Keratinocyte (primary cell): ENCODE measurements around the gene DNAJB8. TPM values are rescaled to one million over a fixed set of nuclear protein-coding genes. Genes with fewer than 3 reads are reported as not detected.

Source experiments
- DNase-seq: peaks from one replicate; pipeline ENCODE4 v3.0.0-alpha.2; 2011; ENCODE audit warnings: low read depth, missing footprints, low spot score
- FAIRE-seq: peaks from 2 replicates; lab custom pipeline; 2011; peaks lifted over from hg19 to GRCh38; lab: Jason Lieb, UNC
- H2AFZ ChIP-seq: 2 replicates; pipeline ENCODE4 v1.6.0; 2012; ENCODE audit warnings: low read length, control low read depth, inconsistent platforms; ENCODE audit not compliant: control insufficient read depth
- H3K27ac ChIP-seq: 2 replicates; pipeline ENCODE4 v1.5.1; 2011; ENCODE audit warnings: low read length; ENCODE audit not compliant: control insufficient read depth, insufficient read depth
- H3K27me3 ChIP-seq: 3 replicates; pipeline ENCODE4 v1.6.0; 2011; ENCODE audit warnings: low read length; ENCODE audit not compliant: control insufficient read depth, insufficient read depth; ENCODE audit errors: extremely low read depth
- H3K36me3 ChIP-seq, 2 experiments: 2 replicates in 1 of 2; 3 replicates in 1 of 2; pipeline ENCODE4 v1.5.1; 2011; ENCODE audit warnings: low read length in 2 of 2, mild to moderate bottlenecking in 1 of 2; ENCODE audit not compliant: control insufficient read depth in 2 of 2, insufficient read depth in 2 of 2; ENCODE audit errors: extremely low read depth in 1 of 2
- H3K4me1 ChIP-seq: 3 replicates; pipeline ENCODE4 v1.5.1; 2011; ENCODE audit warnings: low read length; ENCODE audit not compliant: control insufficient read depth, insufficient read depth; ENCODE audit errors: extremely low read depth
- H3K4me2 ChIP-seq: 3 replicates; pipeline ENCODE4 v1.6.0; 2011; ENCODE audit warnings: low read depth, low read length; ENCODE audit not compliant: control insufficient read depth, insufficient read depth; ENCODE audit errors: extremely low read depth
- H3K4me3 ChIP-seq, 3 experiments: fragments of 200-600 bp in 1 of 3; sonication (generic) in 1 of 3; 2 replicates in 2 of 3; 3 replicates in 1 of 3; pipeline ENCODE4 v1.5.1; 2011 to 2016; ENCODE audit warnings: low read length in 3 of 3, mild to moderate bottlenecking in 3 of 3, control low read depth in 2 of 3, inconsistent platforms in 1 of 3, low read depth in 1 of 3, mixed read lengths in 1 of 3, mixed run types in 1 of 3, moderate library complexity in 1 of 3; ENCODE audit not compliant: control insufficient read depth in 2 of 3, insufficient read depth in 2 of 3; ENCODE audit errors: extremely low read depth in 1 of 3
- H3K79me2 ChIP-seq: 2 replicates; pipeline ENCODE4 v1.6.0; 2012; ENCODE audit warnings: low read length; ENCODE audit not compliant: control insufficient read depth, insufficient read depth
- H3K9ac ChIP-seq: 3 replicates; pipeline ENCODE4 v1.6.0; 2011; ENCODE audit warnings: low read length; ENCODE audit not compliant: control insufficient read depth, insufficient read depth; ENCODE audit errors: extremely low read depth
- H3K9me1 ChIP-seq: 3 replicates; pipeline ENCODE4 v1.6.0; 2011; ENCODE audit warnings: low read length; ENCODE audit not compliant: control insufficient read depth, insufficient read depth; ENCODE audit errors: extremely low read depth
- H3K9me3 ChIP-seq: 2 replicates; pipeline ENCODE4 v1.5.1; 2012; ENCODE audit warnings: low read depth, low read length; ENCODE audit not compliant: control insufficient read depth
- H4K20me1 ChIP-seq: 3 replicates; pipeline ENCODE4 v1.6.0; 2011; ENCODE audit warnings: low read length; ENCODE audit not compliant: control insufficient read depth, insufficient read depth; ENCODE audit errors: extremely low read depth
- EZH2 ChIP-seq: IDR thresholded peaks from one replicate; pipeline ENCODE4 v1.6.1; 2012; ENCODE audit warnings: inconsistent platforms, mild to moderate bottlenecking, low read length, moderate library complexity
- dilution Hi-C: fragments of 300-500 bp; cut with MboI; formaldehyde crosslinking; loops from one replicate; pipeline ENCODE4 v1.7.0; 2020; ENCODE audit warnings: low sequenced_read_pairs; ENCODE audit not compliant: extremely low pct_ligation_motif_present
- polyA plus RNA-seq, 5 experiments: library from polyadenylated mRNA; depleted of rRNA in 3 of 5; stranded (reverse) in 3 of 5; stranded (forward) in 1 of 5; unstranded in 1 of 5; fragments of >200 nt; gene quantifications; 1 replicate in 1 of 5; 2 replicates in 3 of 5; 3 replicates in 1 of 5; pipeline versions ENCODE4 v1.2.1 to v1.2.3, GENCODE V29; 2011 to 2012; ENCODE audit warnings: missing spikeins in 2 of 5, low read depth in 1 of 5, low replicate concordance in 1 of 5
- TF ChIP-seq, protein P1 (sequence below), 3 experiments: IDR thresholded peaks in 1 of 3; conservative IDR thresholded peaks in 1 of 3; optimal IDR thresholded peaks in 1 of 3; 2 replicates in 2 of 3; 3 replicates in 1 of 3; pipeline versions ENCODE3 to v1.5.1; 2011; ENCODE audit warnings: low read length in 3 of 3, mild to moderate bottlenecking in 3 of 3, moderate library complexity in 2 of 3, control low read depth in 1 of 3, inconsistent platforms in 1 of 3; ENCODE audit not compliant: insufficient read depth in 2 of 3; ENCODE audit errors: extremely low read depth in 1 of 3

Gene DNAJB8
- polyA plus RNA-seq, 1 donor (not counting 4 experiments of a cell fraction or from before 2014, with no cell fraction given), result not detected

DNA sequence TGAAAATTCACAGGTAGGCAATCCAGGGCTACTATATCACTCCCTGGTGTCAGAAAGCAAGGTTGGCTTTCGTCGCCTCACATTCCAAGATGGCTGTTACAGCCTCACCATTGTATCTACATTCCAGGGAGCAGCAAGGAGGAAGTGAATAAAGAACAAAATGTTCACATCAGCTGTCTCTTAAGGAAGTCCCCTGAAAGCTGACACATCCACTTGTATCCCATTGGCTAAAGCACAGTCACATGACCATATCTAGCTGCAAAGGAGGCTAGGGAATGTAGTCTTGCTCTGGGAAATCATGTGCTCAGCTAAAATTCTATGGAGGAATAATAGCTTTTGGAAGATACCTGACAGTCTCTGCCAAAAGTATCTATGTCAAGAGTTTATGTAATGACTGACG lies 39.1 kb upstream of the DNAJB8 start:
- Histone ChIP-seq H3K4me2 (no peak overlapping the region), H3K27ac (no peak overlapping the region), H3K4me1 (no peaks in the 10 kb centered on the region), H3K27me3 (peaks cover 15% of the 10 kb centered on the region), H3K4me3 (no peak overlapping the region), H3K9ac (no peak overlapping the region), H4K20me1 (no peaks in the 10 kb centered on the region), H3K9me1 (no peaks in the 10 kb centered on the region), H3K79me2 (no peaks in the 10 kb centered on the region), H3K9me3 (no peaks in the 10 kb centered on the region), H3K36me3 (no peaks in the 10 kb centered on the region), H2AFZ (no peak overlapping the region)
- TF ChIP-seq, protein P1, sequence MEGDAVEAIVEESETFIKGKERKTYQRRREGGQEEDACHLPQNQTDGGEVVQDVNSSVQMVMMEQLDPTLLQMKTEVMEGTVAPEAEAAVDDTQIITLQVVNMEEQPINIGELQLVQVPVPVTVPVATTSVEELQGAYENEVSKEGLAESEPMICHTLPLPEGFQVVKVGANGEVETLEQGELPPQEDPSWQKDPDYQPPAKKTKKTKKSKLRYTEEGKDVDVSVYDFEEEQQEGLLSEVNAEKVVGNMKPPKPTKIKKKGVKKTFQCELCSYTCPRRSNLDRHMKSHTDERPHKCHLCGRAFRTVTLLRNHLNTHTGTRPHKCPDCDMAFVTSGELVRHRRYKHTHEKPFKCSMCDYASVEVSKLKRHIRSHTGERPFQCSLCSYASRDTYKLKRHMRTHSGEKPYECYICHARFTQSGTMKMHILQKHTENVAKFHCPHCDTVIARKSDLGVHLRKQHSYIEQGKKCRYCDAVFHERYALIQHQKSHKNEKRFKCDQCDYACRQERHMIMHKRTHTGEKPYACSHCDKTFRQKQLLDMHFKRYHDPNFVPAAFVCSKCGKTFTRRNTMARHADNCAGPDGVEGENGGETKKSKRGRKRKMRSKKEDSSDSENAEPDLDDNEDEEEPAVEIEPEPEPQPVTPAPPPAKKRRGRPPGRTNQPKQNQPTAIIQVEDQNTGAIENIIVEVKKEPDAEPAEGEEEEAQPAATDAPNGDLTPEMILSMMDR (optimal IDR thresholded peaks at IDR 0.05 in 1 of 3, IDR thresholded peaks at IDR 0.05 in 1 of 3, conservative IDR thresholded peaks at IDR 0.05 in 1 of 3; ENCODE audit: extremely low read depth in 1 of 3, insufficient read depth in 2 of 3, low read length in 3 of 3), result no peak
- no peak for TF ChIP-seq EZH2
- DNase-seq, result no peak
- dilution Hi-C loops, result no loop called here
- FAIRE-seq, result no peak

DNA sequence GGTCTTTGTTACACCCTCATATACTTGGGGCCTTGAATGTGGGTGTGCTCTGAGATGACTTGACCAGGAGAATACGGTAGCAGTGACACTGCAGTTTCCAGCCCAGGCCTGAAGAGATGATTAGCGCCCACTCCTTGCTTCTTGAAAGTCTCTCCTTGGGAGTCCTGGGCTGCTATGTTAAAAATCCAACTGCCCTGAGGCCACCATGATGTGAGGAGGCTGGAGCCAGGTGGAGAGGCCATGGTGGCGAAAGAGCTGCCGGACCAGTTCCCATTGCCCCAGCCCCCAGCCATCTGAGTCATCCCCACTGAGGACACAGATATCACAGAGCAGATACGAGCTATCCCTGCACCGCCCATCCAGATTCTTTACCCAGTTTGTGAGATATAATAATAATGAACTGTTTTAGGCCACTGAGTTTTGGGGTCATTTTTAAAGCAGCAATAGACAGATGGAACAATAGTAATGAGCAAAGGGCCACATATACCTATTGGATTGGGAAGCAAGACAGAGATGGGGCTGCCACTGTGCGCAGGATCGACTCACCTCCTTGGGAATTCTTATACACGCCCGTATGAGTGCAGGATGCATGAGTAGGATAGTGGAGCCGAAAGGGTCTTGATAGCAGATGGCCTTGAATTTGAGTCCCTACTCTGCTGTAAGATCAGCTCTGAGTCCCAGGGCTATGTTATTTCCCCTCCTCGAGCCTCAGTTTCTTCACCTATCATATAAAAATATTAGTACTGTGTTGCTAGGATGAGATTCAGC lies 38.5 kb upstream of the DNAJB8 start:
- Histone ChIP-seq H3K9ac (no peak overlapping the region), H3K4me2 (no peak overlapping the region), H3K4me3 (no peak overlapping the region), H2AFZ (no peak overlapping the region), H4K20me1 (no peaks in the 10 kb centered on the region), H3K4me1 (no peaks in the 10 kb centered on the region), H3K36me3 (no peaks in the 10 kb centered on the region), H3K79me2 (no peaks in the 10 kb centered on the region), H3K9me3 (no peaks in the 10 kb centered on the region), H3K27me3 (peaks cover 11% of the 10 kb centered on the region), H3K27ac (no peak overlapping the region), H3K9me1 (no peaks in the 10 kb centered on the region)
- TF ChIP-seq EZH2, result no peak
- TF ChIP-seq, protein P1 (optimal IDR thresholded peaks at IDR 0.05 in 1 of 3, IDR thresholded peaks at IDR 0.05 in 1 of 3, conservative IDR thresholded peaks at IDR 0.05 in 1 of 3; ENCODE audit: extremely low read depth in 1 of 3, insufficient read depth in 2 of 3, low read length in 3 of 3), result no peak
- DNase-seq (no peak), FAIRE-seq (no peak)
- dilution Hi-C loops, result no loop called here
